Measurements from ENCODE around the gene PRUNE1.

DNA sequence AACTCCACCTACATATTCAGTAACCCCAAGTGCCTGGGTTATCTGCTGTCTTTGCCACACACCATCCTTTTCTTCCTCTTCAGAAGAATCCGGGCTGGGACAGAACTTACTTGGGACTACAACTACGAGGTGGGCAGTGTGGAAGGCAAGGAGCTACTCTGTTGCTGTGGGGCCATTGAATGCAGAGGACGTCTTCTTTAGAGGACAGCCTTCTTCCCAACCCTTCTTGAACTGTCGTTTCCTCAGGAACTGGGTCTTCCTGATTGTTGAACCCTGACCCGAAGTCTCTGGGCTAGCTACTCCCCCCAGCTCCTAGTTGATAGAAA is 44.1 kb upstream of the PRUNE1 start:
- TF ChIP-seq POLR2AphosphoS5 (IDR thresholded peaks at IDR 0.05; ENCODE audit: low read depth, low read length) (no peak), POLR2A (IDR thresholded peaks at IDR 0.05; ENCODE audit: low read depth, low read length) (no peak), SPI1 (IDR thresholded peaks at IDR 0.05; ENCODE audit: low read depth, low read length) (no peak), TAF1 (IDR thresholded peaks at IDR 0.05; ENCODE audit: low read depth, low read length) (no peak), PAX5 (IDR thresholded peaks at IDR 0.05; ENCODE audit: insufficient read depth, low read length, severe bottlenecking) (no peak)

Measured in GM12891 (cell line).